ENCODE results near the gene BRS3. TPM values are rescaled to one million over a fixed set of nuclear protein-coding genes. Genes with fewer than 3 reads are reported as not detected.

The BRS3 gene
- total RNA-seq, 2 experiments from 2014 or later: not detected

DNA sequence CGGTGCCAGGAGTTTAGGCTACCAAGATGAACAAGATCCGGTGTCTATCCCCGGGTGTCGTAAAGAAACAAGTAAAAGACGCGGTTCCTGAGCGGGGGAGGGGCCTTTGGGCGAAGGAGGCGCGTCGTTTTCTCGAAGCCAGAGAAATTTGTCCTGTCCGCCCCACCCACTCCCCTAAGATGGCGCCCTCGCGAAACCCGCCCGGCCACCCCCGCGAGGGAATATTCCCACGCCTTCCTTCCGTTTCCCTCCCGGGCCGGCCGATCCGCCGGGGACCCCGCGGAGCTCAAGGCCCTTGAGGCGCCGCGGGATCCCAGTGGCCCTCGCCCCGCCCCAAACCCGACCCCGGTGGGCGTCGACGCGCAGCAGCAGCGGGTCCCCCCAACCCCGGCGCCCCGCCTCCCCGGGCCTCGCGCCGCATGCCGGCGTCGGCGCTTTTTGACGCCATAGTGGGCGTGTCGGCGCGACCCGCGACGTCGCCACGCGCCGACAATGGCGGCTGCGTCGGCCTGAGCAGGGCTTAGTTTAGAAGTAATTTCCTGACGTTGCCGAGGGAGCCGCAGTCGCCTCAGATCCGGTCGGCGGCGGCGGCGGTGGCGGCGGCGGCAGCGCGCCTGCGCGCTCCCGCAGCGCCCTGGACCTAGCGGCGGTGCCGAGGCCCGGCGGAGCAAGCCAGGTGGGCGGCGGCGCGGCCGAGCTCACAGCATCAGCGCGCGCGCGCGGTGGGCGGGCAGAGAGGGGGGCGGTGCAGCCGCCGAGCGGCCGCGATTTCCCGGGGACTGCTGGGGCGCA, 9.2 kb downstream of the BRS3 start:
- H3K9me3 Mint-ChIP-seq (ENCODE audit: insufficient read depth): no peaks in the 10 kb centered on the region
- peak overlapping the region; percentile 95 for H3K27ac Mint-ChIP-seq
- ATAC-seq (peak; percentile 84), DNase-seq (peak; percentile 92)
- peak overlapping the region; percentile 91 for H3K4me3 Mint-ChIP-seq
- ChIA-PET CTCF (interaction anchor here (1.4 to 1.9 kb wide), 3 partner anchors 80 to 200 kb away, joined by 3 to 9 read pairs (median 7); no protein-coding TSS in a partner anchor), POLR2A (interaction anchor here (0.6 to 2.2 kb wide), 7 partner anchors 10 to 384 kb away, joined by 3 to 8 read pairs (median 3); partner anchors contain the start of gene RBMX)
- peaks cover 28% of the 10 kb centered on the region for H3K4me1 Mint-ChIP-seq (ENCODE audit: low read depth)
- H3K36me3 Mint-ChIP-seq (ENCODE audit: low read depth): peaks cover 26% of the 10 kb centered on the region
- H3K27me3 Mint-ChIP-seq (ENCODE audit: low read depth): peaks cover 11% of the 10 kb centered on the region

DNA sequence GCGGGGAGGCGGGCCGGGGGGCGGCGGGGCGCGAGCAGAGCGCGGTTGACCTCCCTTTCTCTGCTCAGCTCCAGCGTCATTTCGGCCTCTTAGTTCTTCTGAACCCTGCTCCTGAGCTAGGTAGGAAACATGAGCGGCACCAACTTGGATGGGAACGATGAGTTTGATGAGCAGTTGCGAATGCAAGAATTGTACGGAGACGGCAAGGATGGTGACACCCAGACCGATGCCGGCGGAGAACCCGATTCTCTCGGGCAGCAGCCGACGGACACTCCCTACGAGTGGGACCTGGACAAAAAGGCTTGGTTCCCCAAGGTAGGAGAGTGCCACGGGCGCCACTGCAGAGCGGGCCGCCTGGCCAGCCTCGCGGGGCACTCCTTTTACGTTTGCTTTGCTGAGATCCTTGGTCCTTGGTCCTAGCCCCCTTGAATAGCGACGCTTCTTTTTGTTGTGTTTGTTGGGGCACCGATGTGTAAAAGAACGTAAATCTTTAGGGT, 9.9 kb downstream of the BRS3 start, which contains the start of gene HTATSF1:
Gene HTATSF1 (plus strand): TSS at position 37 of the 497 bp plus-strand sequence. CDS start 93 bp downstream, at position 130.
- Mint-ChIP-seq H3K36me3 (ENCODE audit: low read depth) (peaks cover 27% of the 10 kb centered on the region), H3K9me3 (ENCODE audit: insufficient read depth) (no peaks in the 10 kb centered on the region), H3K4me3 (peak within 1 kb of the TSS; percentile 91), H3K27me3 (ENCODE audit: low read depth) (peaks cover 6% of the 10 kb centered on the region), H3K27ac (peak within 1 kb of the TSS; percentile 95), H3K4me1 (ENCODE audit: low read depth) (peaks cover 28% of the 10 kb centered on the region)
- ChIA-PET POLR2A (interaction anchor here (0.7 to 2.2 kb wide), 4 partner anchors 9 to 383 kb away, joined by 3 to 8 read pairs (median 4); partner anchors contain the start of gene RBMX), CTCF (interaction anchor here (1.1 to 1.7 kb wide), 3 partner anchors 80 to 199 kb away, joined by 3 to 9 read pairs (median 7); no protein-coding TSS in a partner anchor)
- DNase-seq (no peak), ATAC-seq (peak; percentile 10)

DNA sequence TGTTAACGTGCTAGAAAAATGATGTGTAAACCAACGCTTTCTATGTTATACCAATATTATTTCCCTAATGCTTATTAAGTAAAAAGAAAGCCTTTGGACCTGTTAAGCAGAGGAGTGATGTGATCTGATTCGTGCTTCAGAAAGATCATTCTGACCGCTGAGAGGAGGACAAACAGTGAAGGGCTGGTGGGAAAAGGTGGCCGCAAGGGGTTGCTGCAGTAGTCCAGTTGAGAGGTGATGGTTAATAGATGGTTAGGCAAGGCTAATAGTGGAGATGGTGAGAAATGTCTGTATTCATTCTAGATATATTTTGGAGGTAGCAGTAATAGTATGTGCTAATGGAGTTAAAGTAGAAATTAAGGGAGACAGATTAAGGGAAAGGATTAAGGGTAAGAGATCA, 31.3 kb downstream of the BRS3 start:
- peaks cover 5% of the 10 kb centered on the region for H3K9me3 Mint-ChIP-seq (ENCODE audit: insufficient read depth)
- ChIA-PET POLR2A (no interaction called here), CTCF (no interaction called here)
- peaks cover 15% of the 10 kb centered on the region for H3K36me3 Mint-ChIP-seq (ENCODE audit: low read depth)
- H3K4me3 Mint-ChIP-seq: no peak overlapping the region
- no peak for DNase-seq
- H3K27ac Mint-ChIP-seq: no peak overlapping the region
- peaks cover 10% of the 10 kb centered on the region for H3K4me1 Mint-ChIP-seq (ENCODE audit: low read depth)
- no peaks in the 10 kb centered on the region for H3K27me3 Mint-ChIP-seq (ENCODE audit: low read depth)
- no peak for ATAC-seq

DNA sequence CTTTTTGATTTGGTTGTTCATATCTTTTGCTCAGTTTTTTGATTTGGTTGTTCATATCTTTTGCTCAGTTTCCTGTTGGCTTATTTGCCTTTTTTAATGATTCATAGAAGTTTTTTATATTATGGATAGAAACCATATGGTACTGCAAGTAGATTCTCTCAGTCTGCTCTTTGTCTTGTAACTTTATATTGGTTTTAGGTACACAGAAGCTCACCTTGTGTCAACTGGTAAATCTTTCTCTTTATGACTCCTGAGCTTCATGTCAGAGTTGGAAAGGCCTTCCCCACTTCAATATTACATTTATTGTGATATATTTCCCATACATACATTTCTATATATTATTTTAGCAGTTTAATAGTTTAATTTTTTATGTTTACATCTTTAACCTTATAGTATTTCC, 36.0 kb downstream of the BRS3 start:
- no peak for DNase-seq
- CTCF ChIA-PET: no interaction called here
- Mint-ChIP-seq H3K27me3 (ENCODE audit: low read depth) (no peaks in the 10 kb centered on the region), H3K9me3 (ENCODE audit: insufficient read depth) (peaks cover 5% of the 10 kb centered on the region), H3K4me3 (no peak overlapping the region), H3K4me1 (ENCODE audit: low read depth) (peaks cover 12% of the 10 kb centered on the region), H3K36me3 (ENCODE audit: low read depth) (peaks cover 9% of the 10 kb centered on the region), H3K27ac (no peak overlapping the region)
- POLR2A ChIA-PET: no interaction called here
- no peak for ATAC-seq

DNA sequence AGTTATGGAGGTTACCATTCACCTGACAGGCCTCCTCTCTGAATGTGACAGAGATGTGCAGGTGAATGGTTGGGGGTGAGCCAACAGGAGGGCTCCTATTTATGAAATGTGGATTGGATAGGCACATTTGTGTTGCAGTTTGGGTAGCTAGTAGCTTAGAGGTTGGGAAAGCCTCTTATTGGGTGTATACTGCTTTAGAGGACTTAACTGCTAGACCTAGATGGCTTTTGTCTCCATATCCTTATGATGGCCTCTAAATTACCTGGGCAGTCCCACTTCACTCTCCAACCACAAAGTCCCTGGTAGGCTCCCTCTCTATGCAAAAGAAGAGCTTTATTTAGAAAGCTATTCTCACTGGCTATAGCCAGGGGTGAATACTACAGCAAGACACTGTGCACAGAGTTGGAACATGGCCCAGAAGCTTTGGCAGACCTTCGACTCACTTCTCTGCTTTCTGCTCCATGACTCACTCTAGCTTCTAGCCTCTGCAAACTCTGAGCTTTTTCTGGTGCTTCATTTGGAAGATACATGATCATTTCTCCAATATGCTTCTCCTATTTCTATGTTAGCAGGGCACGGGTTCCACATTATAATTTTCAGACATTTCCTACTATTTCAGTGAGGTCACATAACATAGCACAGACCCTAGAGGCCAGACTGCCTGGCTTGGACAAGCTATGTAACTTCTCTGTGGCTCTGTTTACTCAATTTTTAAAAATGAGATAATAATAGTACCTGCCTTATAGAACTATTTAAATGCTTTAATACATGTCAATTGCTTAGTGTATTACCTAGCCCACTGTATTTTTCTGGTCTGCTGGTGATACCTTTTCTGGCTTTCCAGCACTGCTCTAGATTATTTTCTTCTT, 38.2 kb downstream of the BRS3 start:
- ATAC-seq (no peak), DNase-seq (no peak)
- Mint-ChIP-seq H3K9me3 (ENCODE audit: insufficient read depth) (peaks cover 5% of the 10 kb centered on the region), H3K4me1 (ENCODE audit: low read depth) (peaks cover 23% of the 10 kb centered on the region), H3K27ac (no peak overlapping the region), H3K27me3 (ENCODE audit: low read depth) (no peaks in the 10 kb centered on the region), H3K4me3 (no peak overlapping the region), H3K36me3 (ENCODE audit: low read depth) (peaks cover 9% of the 10 kb centered on the region)
- ChIA-PET CTCF (interaction anchor here (0.6 kb wide), 1 partner anchor 102 kb away, joined by 3 read pairs; no protein-coding TSS in a partner anchor), POLR2A (no interaction called here)

DNA sequence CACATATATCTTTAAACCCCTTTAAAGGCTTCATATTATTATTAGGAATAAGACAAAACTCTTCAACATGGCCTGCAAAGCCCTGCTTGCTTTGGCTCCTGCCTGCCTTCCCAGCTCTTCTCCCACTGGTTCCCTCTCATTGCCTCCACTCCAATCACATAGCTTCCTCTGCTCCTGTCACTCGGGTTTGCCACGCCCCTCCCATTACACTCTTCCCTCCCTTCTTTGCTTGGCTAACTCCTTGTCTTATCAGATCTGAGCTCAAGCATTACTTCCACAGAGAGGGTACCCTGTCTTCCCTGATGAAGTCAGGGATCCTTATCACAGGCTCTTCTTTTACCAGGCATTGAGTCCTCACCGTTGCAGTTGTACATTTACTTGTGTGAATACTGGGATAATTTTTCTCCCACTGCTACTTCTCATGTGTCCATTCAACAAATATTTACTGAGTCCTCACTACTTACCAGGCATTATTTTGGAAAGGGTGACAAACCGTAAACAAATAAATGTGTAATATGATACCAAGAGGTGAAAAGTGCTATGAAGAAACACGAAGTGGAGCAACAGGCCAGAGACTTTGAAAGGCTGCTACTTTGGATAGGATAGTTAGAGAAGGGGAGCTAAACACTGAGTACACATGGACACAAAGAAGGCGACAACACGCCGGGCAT, 41.0 kb downstream of the BRS3 start:
- Mint-ChIP-seq H3K4me3 (no peak overlapping the region), H3K27ac (peak overlapping the region; percentile 41), H3K9me3 (ENCODE audit: insufficient read depth) (no peaks in the 10 kb centered on the region), H3K36me3 (ENCODE audit: low read depth) (no peaks in the 10 kb centered on the region), H3K4me1 (ENCODE audit: low read depth) (peaks cover 16% of the 10 kb centered on the region), H3K27me3 (ENCODE audit: low read depth) (no peaks in the 10 kb centered on the region)
- DNase-seq (no peak), ATAC-seq (no peak)
- ChIA-PET POLR2A (no interaction called here), CTCF (no interaction called here)

DNA sequence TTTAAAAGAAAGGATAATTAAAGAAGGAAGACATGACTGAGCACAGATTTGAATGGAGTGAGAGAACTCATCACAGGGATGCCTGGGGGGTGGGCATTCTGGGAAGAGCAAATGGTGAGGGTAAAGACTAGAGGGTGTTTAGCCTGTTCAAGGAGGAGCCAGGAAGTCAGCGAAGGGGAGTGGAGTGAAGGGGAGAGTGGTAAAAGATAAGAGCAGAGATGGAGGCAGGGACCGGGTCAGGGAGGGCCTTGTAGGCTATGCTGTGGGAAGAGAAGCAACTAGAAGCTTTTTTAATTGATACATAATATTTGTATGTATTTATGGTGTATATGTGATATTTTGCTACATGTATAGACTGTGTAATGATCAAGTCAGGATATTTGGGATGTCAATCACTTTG, 42.0 kb downstream of the BRS3 start:
- POLR2A ChIA-PET: no interaction called here

DNA sequence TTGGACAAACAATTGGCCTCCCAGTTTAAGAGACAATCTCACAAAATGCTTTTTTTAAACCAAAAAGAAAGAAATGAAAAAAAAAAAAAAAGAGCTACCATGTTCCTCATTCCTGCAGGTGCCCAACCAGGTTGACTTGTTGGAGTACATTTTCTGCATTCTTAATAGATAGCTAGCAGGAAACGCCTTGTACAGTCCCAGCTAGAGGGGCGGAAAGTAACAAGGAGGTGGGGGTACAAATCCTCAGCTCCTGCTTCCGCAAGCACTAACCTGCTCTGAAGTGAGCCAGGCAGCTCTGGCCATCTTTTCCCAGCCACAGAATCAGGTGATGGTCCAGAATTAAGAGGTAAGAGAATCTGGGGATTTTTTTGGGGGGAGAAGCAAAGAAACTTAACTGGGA, 44.2 kb downstream of the BRS3 start, which contains the start of gene VGLL1:
Gene VGLL1 (plus strand): TSS at position 265 of the 400 bp plus-strand sequence. CDS start 3,806 bp downstream, outside the sequence.
- DNase-seq (no peak), ATAC-seq (no peak)
- H3K36me3 Mint-ChIP-seq (ENCODE audit: low read depth): no peaks in the 10 kb centered on the region
- H3K9me3 Mint-ChIP-seq (ENCODE audit: insufficient read depth): no peaks in the 10 kb centered on the region
- H3K4me3 Mint-ChIP-seq: no peak within 1 kb of the TSS
- peaks cover 13% of the 10 kb centered on the region for H3K4me1 Mint-ChIP-seq (ENCODE audit: low read depth)
- H3K27me3 Mint-ChIP-seq (ENCODE audit: low read depth): peaks cover 2% of the 10 kb centered on the region
- ChIA-PET CTCF (interaction anchor here (0.7 kb wide), 1 partner anchor 10 kb away, joined by 3 read pairs; no protein-coding TSS in a partner anchor), POLR2A (no interaction called here)
- no peak within 1 kb of the TSS for H3K27ac Mint-ChIP-seq

More for the DNA sequence above, 42.0 kb downstream of the BRS3 start:
- H3K9me3 Mint-ChIP-seq (ENCODE audit: insufficient read depth): no peaks in the 10 kb centered on the region
- H3K36me3 Mint-ChIP-seq (ENCODE audit: low read depth): no peaks in the 10 kb centered on the region
- H3K4me1 Mint-ChIP-seq (ENCODE audit: low read depth): peaks cover 15% of the 10 kb centered on the region
- CTCF ChIA-PET: no interaction called here
- peak; percentile 47 for ATAC-seq
- no peak overlapping the region for H3K27ac Mint-ChIP-seq
- H3K4me3 Mint-ChIP-seq: no peak overlapping the region
- DNase-seq: no peak
- H3K27me3 Mint-ChIP-seq (ENCODE audit: low read depth): no peaks in the 10 kb centered on the region

DNA sequence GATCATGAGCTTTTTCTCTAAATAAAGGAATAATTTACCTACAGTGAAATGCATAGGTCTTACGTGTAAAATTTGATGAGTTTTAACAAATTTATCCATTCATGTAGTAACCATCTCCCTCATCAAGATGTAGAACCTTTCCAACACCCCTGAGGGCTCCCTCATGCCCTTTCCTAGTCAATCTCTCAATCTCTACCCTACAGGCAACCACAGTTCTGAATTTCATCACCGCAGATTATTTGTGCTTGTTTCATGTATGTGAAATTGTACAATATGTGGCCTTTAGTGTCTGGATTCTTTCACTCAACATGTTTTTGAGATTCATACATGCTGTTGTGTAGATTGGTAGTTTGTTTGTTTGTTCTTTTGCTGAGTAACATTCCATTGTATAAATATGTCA, 46.4 kb downstream of the BRS3 start:
- Mint-ChIP-seq H3K27me3 (ENCODE audit: low read depth) (peaks cover 2% of the 10 kb centered on the region), H3K36me3 (ENCODE audit: low read depth) (no peaks in the 10 kb centered on the region), H3K9me3 (ENCODE audit: insufficient read depth) (no peaks in the 10 kb centered on the region), H3K4me3 (no peak overlapping the region), H3K27ac (no peak overlapping the region), H3K4me1 (ENCODE audit: low read depth) (peaks cover 20% of the 10 kb centered on the region)
- ATAC-seq (no peak), DNase-seq (no peak)
- CTCF ChIA-PET: interaction anchor here (1.3 kb wide), 1 partner anchor 44 kb away, joined by 3 read pairs; no protein-coding TSS in a partner anchor
- POLR2A ChIA-PET: no interaction called here

DNA sequence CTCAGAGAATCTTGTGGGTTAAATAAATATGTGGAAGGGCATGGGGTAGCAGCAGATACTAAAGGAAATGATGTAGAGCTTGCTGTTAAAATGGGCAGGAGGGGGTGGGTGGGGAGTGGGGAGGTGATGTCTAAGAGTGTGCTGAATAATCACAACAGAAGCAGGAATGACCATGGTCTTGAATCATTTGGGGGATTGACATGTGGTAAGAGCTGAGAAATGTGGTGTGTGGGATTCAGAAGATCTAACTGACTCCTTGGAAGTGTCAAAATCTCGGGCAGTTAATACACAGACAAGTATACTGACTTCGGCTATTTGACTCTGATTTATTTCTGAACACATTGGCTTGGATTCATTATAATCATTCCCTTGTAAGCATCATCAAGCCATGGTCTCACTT, 51.1 kb downstream of the BRS3 start:
- H3K4me1 Mint-ChIP-seq (ENCODE audit: low read depth): peaks cover 45% of the 10 kb centered on the region
- peaks cover 4% of the 10 kb centered on the region for H3K36me3 Mint-ChIP-seq (ENCODE audit: low read depth)
- H3K9me3 Mint-ChIP-seq (ENCODE audit: insufficient read depth): no peaks in the 10 kb centered on the region
- H3K27me3 Mint-ChIP-seq (ENCODE audit: low read depth): peaks cover 2% of the 10 kb centered on the region
- ChIA-PET POLR2A (no interaction called here), CTCF (no interaction called here)
- DNase-seq (no peak), ATAC-seq (no peak)
- no peak overlapping the region for H3K27ac Mint-ChIP-seq
- H3K4me3 Mint-ChIP-seq: no peak overlapping the region

DNA sequence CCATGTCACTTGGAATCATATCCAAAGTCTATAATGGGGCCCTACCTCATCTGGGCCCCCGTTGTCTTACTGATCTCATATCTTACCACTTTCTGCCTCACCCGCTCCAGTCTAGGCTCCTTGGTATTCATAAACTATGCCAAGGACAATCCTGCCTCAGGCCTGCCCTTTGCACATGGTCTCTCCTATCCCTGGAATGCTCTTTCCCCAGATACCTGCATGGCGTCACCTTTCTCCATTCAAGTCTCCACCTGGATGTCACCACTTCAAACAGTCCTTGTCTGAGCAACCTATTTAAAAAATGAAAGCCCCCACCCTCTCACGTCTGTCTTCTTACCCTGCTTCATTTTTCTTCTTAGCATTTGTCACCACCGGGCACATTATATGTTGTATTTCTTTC, 52.5 kb downstream of the BRS3 start:
- H3K4me3 Mint-ChIP-seq: no peak overlapping the region
- no peak overlapping the region for H3K27ac Mint-ChIP-seq
- peaks cover 2% of the 10 kb centered on the region for H3K27me3 Mint-ChIP-seq (ENCODE audit: low read depth)
- H3K4me1 Mint-ChIP-seq (ENCODE audit: low read depth): peaks cover 57% of the 10 kb centered on the region
- H3K36me3 Mint-ChIP-seq (ENCODE audit: low read depth): peaks cover 4% of the 10 kb centered on the region
- ChIA-PET CTCF (no interaction called here), POLR2A (no interaction called here)
- DNase-seq: no peak
- no peaks in the 10 kb centered on the region for H3K9me3 Mint-ChIP-seq (ENCODE audit: insufficient read depth)
- no peak for ATAC-seq
